ENCODE data around the gene TCFL5.
A peak's percentile ranks its signal among the peaks of the same experiment; 100 is the strongest.

Gene TCFL5

DNA sequence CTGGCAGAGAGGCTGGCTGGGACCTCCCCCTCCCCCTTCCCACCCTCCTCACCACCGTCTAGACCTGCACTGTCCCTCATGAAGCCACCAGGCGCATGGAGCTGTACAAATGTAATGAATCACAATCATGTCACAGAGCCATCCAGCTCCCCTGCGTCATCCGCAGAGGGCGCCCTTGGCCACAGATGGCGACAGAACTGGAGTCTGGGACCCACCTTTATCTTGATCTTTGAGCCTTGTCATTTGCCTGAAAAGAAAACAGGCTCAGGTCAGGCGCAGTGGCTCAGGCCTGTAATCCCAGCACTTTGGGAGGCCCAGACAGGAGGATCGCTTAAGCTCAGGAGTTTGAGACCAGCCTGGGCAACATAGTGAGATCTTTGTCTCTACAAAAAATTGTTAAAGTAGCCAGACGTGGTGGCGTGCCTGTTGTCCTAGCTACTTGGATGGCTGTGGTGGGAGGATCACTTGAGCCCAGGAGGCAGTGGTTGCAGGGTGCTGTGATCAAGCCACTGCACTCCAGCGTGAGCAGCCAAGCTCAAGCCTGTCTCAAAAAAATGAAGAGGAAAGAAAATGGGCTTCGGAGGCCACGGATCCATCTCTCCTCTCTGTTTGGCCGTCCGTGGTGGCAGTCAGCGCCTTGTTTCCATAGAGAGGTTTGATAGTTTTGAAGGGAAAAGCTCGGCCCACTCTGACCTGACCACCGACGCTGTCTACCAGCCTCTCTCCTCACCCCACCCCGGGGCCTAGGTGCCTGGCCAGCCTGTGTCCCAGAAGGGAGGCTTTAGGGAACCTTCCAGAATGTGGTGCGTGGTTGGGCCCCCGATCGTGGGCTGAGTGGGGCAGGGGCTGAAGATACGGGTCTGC, 38.6 kb downstream of the TCFL5 start:
- DNase-seq (ENCODE audit: low read depth, low spot score): no peak
- peaks cover 87% of the 10 kb centered on the region for H3K36me3 ChIP-seq (ENCODE audit: insufficient read depth, insufficient read length, low read length)

GRCh38 chr20:62822239-62822787, 39.3 kb downstream of the TCFL5 start:
- DNase-seq (ENCODE audit: low read depth, low spot score): no peak
- Histone ChIP-seq H3K4me1 (ENCODE audit: insufficient read depth, insufficient read length) (peaks cover 59% of the 10 kb centered on the region), H3K9me3 (ENCODE audit: insufficient read depth, low read length) (no peaks in the 10 kb centered on the region), H3K36me3 (ENCODE audit: insufficient read depth, insufficient read length, low read length) (peaks cover 80% of the 10 kb centered on the region), H3K4me3 (ENCODE audit: insufficient read length, low read depth) (no peak overlapping the region), H3K9ac (ENCODE audit: insufficient read length, low read depth) (no peak overlapping the region), H3K27me3 (ENCODE audit: insufficient read depth, insufficient read length) (no peaks in the 10 kb centered on the region)
- TF ChIP-seq ZNF274 (IDR thresholded peaks at IDR 0.05; ENCODE audit: low read depth, low read length) (no peak), SUZ12 (IDR thresholded peaks at IDR 0.05; ENCODE audit: extremely low read depth, insufficient read depth, insufficient read length) (no peak), YY1 (IDR thresholded peaks at IDR 0.05; ENCODE audit: insufficient read depth, insufficient read length) (no peak)

More for the DNA sequence above, 38.6 kb downstream of the TCFL5 start:
- no peaks in the 10 kb centered on the region for H3K9me3 ChIP-seq (ENCODE audit: insufficient read depth, low read length)
- no peaks in the 10 kb centered on the region for H3K27me3 ChIP-seq (ENCODE audit: insufficient read depth, insufficient read length)
- no peak overlapping the region for H3K4me3 ChIP-seq (ENCODE audit: insufficient read length, low read depth)
- TF ChIP-seq ZNF274 (IDR thresholded peaks at IDR 0.05; ENCODE audit: low read depth, low read length): no peak
- no peak for TF ChIP-seq SUZ12 (IDR thresholded peaks at IDR 0.05; ENCODE audit: extremely low read depth, insufficient read depth, insufficient read length)
- TF ChIP-seq YY1 (IDR thresholded peaks at IDR 0.05; ENCODE audit: insufficient read depth, insufficient read length): no peak
- H3K4me1 ChIP-seq (ENCODE audit: insufficient read depth, insufficient read length): peaks cover 63% of the 10 kb centered on the region
- peak overlapping the region; percentile 46 for H3K9ac ChIP-seq (ENCODE audit: insufficient read length, low read depth)

GRCh38 chr20:62821726-62822210, 39.9 kb downstream of the TCFL5 start:
- Histone ChIP-seq H3K9ac (ENCODE audit: insufficient read length, low read depth) (no peak overlapping the region), H3K9me3 (ENCODE audit: insufficient read depth, low read length) (no peaks in the 10 kb centered on the region), H3K27me3 (ENCODE audit: insufficient read depth, insufficient read length) (no peaks in the 10 kb centered on the region), H3K4me3 (ENCODE audit: insufficient read length, low read depth) (no peak overlapping the region), H3K36me3 (ENCODE audit: insufficient read depth, insufficient read length, low read length) (peaks cover 75% of the 10 kb centered on the region), H3K4me1 (ENCODE audit: insufficient read depth, insufficient read length) (peaks cover 59% of the 10 kb centered on the region)
- TF ChIP-seq ZNF274 (IDR thresholded peaks at IDR 0.05; ENCODE audit: low read depth, low read length): no peak
- no peak for DNase-seq (ENCODE audit: low read depth, low spot score)

- TF ChIP-seq SUZ12 (IDR thresholded peaks at IDR 0.05; ENCODE audit: extremely low read depth, insufficient read depth, insufficient read length): no peak
- TF ChIP-seq YY1 (IDR thresholded peaks at IDR 0.05; ENCODE audit: insufficient read depth, insufficient read length): no peak
- no peak for TF ChIP-seq ZNF274 (IDR thresholded peaks at IDR 0.05; ENCODE audit: low read depth, low read length)
- H3K4me1 ChIP-seq (ENCODE audit: insufficient read depth, insufficient read length): peaks cover 59% of the 10 kb centered on the region
- no peaks in the 10 kb centered on the region for H3K9me3 ChIP-seq (ENCODE audit: insufficient read depth, low read length)
- H3K27me3 ChIP-seq (ENCODE audit: insufficient read depth, insufficient read length): no peaks in the 10 kb centered on the region
- no peak overlapping the region for H3K4me3 ChIP-seq (ENCODE audit: insufficient read length, low read depth)
- H3K9ac ChIP-seq (ENCODE audit: insufficient read length, low read depth): peak overlapping the region; percentile 64
- DNase-seq (ENCODE audit: low read depth, low spot score): no peak
- peaks cover 69% of the 10 kb centered on the region for H3K36me3 ChIP-seq (ENCODE audit: insufficient read depth, insufficient read length, low read length)
These were observed 40.5 kb downstream of the TCFL5 start for GRCh38 chr20:62820962-62821725.

DNA sequence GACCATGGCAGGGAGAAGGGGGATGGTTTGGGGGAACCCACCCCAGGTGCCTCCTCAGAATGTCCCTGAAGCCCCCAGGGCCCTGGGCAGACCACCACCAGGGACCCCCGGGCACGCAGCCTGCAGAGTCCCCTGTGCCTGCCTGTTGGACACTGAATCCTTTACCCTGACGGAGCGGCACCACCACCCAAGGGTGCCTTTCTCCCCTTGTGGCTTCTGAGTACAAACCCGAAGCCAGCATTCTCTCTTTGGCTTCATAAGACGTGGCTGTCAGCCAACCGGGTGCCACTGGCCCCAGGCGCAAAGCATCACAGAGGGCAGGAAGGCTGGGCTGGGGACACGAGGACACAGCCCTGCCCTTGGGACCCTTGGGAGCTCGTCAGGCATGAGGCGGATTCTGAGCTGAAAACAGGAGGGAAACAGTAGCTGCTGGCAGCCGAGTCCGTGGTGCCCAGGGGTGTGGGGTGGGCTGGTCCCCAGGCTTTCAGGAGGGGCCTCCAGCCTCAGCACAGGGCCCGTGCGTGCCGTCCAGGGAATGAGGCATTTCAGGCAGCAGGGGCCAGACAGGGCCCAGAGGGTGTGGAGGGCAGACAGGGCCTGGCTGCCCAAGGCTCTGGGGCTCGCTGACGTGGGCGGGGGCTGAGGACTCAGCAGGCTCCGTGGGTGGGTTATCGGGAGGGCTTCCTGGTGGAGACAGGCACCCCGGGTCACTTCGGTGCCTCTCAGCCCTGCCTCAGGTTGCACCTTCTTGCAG, 41.2 kb downstream of the TCFL5 start:
- no peak for DNase-seq (ENCODE audit: low read depth, low spot score)
- H3K9ac ChIP-seq (ENCODE audit: insufficient read length, low read depth): peak overlapping the region; percentile 64
- peaks cover 53% of the 10 kb centered on the region for H3K4me1 ChIP-seq (ENCODE audit: insufficient read depth, insufficient read length)

GRCh38 chr20:62819494-62820174, 42.0 kb downstream of the TCFL5 start:
- TF ChIP-seq SUZ12 (IDR thresholded peaks at IDR 0.05; ENCODE audit: extremely low read depth, insufficient read depth, insufficient read length): no peak
- no peak for TF ChIP-seq ZNF274 (IDR thresholded peaks at IDR 0.05; ENCODE audit: low read depth, low read length)
- no peak for TF ChIP-seq YY1 (IDR thresholded peaks at IDR 0.05; ENCODE audit: insufficient read depth, insufficient read length)
- no peak for DNase-seq (ENCODE audit: low read depth, low spot score)
- peaks cover 57% of the 10 kb centered on the region for H3K36me3 ChIP-seq (ENCODE audit: insufficient read depth, insufficient read length, low read length)
- H3K4me3 ChIP-seq (ENCODE audit: insufficient read length, low read depth): no peak overlapping the region
- H3K27me3 ChIP-seq (ENCODE audit: insufficient read depth, insufficient read length): no peaks in the 10 kb centered on the region
- peaks cover 54% of the 10 kb centered on the region for H3K4me1 ChIP-seq (ENCODE audit: insufficient read depth, insufficient read length)
- peak overlapping the region; percentile 64 for H3K9ac ChIP-seq (ENCODE audit: insufficient read length, low read depth)
- no peaks in the 10 kb centered on the region for H3K9me3 ChIP-seq (ENCODE audit: insufficient read depth, low read length)

More for the DNA sequence above, 41.2 kb downstream of the TCFL5 start:
- TF ChIP-seq SUZ12 (IDR thresholded peaks at IDR 0.05; ENCODE audit: extremely low read depth, insufficient read depth, insufficient read length) (no peak), YY1 (IDR thresholded peaks at IDR 0.05; ENCODE audit: insufficient read depth, insufficient read length) (no peak), ZNF274 (IDR thresholded peaks at IDR 0.05; ENCODE audit: low read depth, low read length) (no peak)
- no peak overlapping the region for H3K4me3 ChIP-seq (ENCODE audit: insufficient read length, low read depth)
- no peaks in the 10 kb centered on the region for H3K9me3 ChIP-seq (ENCODE audit: insufficient read depth, low read length)
- peaks cover 61% of the 10 kb centered on the region for H3K36me3 ChIP-seq (ENCODE audit: insufficient read depth, insufficient read length, low read length)
- H3K27me3 ChIP-seq (ENCODE audit: insufficient read depth, insufficient read length): no peaks in the 10 kb centered on the region
